GM19193 (cell line): ENCODE data around the gene SUSD1.

Experiments
- POLR2A ChIP-seq: IDR thresholded peaks from 4 replicates; pipeline ENCODE4 v1.6.1; 2011; ENCODE audit not compliant: insufficient read depth, insufficient read length; ENCODE audit errors: extremely low read depth

Gene SUSD1

DNA sequence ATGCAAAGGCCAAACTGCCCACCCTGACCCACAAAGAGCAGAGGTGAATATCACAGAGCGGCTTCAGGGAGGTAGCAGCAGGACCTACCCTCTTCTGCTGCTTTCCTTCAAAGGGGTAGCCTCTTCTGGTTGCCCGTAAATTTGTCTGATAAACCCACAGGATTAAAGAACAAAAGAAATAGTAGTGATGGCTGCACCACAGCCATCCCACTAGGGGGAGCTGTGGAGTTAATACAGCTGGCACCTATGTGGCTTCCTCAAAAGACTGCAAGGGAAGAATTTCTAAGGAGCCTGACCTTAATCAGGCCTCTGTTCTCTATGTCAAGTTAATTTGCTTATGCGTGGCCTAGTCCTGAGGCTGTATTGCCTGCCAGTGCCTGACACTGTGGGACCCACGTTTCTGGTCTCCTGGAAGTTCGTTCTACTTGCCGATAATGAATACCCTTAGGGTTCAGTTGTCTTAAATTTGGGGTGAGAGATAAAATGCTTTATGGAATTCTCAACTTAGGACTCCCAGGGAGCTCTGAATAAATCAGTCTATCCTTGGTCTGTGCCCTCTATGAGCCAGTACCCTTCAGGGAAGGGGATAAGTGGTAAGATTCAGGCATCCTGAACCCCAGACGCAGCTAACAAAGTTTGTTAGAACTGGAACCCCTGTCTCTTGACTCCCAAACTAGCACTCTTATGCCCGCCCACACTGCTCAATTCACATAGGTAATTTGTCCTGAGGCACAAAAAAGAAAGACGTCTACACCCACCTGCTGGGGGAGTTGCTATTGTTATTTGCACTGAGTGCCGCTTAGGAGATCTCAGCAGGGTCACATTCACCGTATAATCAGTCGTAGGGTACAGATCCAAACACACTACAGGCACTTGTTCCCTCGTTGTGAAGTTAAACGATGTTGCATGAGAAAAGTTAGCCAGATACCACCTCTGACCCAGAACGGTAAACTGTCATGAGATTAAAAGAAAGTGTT is 77.1 kb downstream of the SUSD1 start:
- TF ChIP-seq POLR2A: no peak

DNA sequence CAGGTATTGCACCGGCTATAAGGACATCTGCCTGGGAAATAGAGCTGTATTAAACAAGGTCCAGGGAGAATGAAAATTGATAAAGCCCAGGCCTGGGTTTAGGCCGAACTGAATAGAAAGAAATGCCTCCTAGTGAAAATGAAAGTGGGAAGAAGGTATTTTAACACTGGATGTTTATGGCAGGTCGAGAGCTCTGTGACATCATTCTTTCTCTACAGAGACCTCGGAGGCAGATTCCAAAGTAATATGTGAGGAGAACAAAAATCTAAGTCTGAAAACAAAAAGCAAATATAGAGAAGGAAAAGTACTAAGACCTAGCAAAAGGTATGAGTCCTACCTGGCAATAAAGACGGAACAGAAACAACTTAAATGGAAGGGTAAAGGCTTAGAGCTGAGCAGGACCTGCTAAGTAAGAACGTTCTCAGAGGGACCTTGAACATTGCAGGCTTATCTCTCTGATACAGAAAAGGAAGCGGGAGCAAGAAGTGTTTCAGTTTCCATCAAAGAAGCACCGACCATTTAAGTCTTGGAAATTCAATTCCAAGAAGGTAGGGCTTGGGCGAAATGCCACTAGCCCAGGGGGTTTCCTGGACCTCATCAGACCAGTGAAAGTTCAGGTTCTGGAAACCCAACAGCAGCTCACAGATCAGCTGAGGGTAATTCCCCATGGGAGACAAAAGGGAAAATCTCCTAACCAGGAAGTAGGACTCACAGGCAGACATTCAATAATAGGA is 80.0 kb downstream of the SUSD1 start:
- no peak for TF ChIP-seq POLR2A

DNA sequence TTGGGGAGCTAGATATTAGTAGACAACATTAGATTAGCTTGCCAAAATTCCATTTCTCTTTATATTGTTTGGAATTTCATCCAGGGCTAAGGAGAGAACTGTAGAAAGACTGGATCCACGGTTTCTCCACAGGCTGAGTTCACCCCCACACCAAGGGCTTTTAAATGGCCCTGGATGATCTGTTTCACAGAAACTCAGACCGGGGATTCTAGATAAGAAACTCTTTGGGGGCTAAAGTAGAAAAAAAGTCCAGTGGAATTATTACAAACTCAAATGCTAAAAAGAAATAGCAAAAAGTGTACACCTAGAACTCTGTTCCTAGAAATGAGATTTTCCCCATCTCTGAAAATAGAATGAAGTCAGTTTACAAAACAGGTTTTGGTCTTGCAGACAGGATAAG is 80.9 kb downstream of the SUSD1 start:
- no peak for TF ChIP-seq POLR2A

DNA sequence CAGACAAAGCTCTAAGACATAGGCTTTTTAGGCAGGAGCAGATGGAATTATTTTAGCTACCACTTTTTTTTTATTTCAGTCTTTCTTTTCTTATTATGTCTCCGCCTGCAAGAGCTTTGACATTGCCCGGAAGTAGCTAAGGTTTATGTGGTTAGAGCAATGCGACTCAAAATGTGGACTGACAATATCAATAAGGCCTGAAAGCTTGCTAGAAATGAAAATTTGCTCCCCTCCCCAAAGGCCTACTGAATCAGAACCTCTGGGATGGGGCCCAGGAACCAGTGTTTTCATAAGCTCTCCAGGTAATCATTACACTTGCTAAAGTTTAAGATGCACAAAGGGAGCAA is 81.3 kb downstream of the SUSD1 start:
- no peak for TF ChIP-seq POLR2A

DNA sequence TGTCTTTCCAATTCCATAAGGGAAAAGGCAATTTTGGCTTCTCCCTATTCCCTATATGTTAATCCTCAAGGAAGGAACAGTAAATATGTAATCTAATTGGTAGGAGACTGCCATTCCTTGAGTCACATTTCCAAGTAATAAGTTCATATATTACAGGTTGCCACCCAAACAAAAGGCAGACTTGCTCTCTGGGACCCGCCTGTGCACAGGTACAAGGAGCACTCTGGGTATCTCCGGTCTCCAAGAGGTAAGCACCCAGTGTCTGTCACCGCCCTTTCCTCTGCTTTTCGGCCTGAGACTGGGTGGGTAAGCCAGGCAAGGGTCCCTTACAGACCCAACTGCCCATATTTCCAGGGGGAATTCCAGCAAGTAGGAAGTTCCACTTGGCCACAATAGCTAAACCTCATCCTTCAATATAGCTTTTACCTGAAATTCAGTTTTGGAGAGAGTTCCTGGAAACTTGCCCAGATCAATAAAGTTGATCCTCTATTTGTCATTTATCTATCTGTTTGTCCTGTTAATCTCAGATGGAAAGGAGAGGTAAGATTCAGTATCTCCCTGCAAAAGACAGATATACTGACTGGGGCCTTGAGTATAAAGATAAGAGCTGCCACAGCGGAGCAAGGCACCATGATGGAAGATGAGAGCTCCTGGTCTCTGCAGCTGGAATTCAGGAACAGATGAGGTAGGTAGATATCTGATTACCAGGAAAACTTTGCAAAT is 81.8 kb downstream of the SUSD1 start:
- TF ChIP-seq POLR2A: no peak

DNA sequence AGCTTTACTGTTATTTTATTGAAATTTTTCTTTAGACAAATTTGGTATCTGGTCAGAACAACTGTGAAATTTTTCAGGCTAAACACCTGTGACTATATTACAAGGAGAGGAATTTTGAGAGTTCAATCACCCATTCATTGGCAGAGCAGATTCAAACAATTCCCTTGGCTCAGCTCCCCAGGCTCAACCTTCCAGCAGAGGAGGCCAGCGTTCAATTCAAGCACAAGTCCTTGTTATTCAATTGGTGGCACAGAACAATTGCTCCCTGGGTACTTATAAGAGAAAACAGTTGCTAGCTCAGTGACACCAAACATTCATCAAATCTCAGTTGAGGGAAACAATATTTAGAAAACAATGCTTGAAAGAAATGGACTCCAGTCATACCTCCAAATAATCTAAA is 83.3 kb downstream of the SUSD1 start:
- TF ChIP-seq POLR2A: no peak

DNA sequence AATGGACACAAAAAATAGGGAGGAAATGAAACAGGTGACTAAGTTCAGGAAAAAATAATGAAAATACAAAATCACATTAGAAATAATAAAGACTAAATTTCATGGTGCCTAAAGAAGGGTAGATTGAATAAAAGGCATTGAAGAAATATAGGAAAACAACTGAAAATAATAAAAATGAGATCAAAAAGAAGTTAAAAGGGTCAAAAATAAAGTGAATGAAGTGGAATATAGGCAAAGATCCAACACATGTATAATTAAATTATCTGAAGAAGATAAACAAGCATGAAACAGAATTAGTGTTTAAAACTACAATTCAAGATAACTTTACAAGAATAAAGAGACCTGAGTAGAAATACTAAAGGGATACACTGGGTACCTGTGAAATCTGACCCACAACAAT is 87.6 kb downstream of the SUSD1 start:
- no peak for TF ChIP-seq POLR2A

DNA sequence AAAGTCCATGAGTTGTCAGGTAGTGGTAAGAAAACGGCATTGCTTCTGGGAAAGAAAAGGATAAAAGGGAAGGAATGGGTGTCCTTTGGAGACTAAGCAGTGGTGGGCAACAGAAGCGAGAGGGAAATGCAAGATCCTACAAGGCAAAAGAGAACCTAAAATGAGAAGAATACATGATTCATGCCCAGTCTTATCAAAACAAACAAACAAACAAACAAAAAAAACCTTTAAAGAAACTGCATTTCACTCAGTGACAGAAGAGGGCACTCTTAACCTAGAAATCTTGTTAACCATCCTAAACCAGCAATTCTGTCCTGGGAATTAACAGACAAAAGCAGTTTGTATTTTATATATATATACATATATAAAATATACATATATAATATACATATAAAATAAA is 88.5 kb downstream of the SUSD1 start:
- TF ChIP-seq POLR2A: no peak

DNA sequence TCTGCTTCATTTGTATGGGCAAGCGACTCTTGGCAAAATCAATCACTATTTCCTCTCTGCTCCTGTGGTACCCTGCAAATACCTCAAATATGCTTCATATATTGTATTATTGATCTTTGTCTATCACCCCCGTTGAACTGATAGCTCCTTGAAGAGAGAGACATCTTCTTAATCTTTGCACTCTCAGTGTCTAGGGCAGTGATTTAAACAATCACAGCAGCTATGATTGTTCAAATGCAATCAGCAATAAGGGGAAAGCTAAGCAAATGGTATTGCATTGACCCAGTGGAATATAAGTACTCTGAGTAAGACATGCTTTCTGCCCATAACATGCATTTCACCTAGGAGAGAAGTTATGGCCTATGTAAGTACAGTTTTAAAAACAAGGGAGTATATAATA is 90.2 kb downstream of the SUSD1 start:
- TF ChIP-seq POLR2A: no peak

DNA sequence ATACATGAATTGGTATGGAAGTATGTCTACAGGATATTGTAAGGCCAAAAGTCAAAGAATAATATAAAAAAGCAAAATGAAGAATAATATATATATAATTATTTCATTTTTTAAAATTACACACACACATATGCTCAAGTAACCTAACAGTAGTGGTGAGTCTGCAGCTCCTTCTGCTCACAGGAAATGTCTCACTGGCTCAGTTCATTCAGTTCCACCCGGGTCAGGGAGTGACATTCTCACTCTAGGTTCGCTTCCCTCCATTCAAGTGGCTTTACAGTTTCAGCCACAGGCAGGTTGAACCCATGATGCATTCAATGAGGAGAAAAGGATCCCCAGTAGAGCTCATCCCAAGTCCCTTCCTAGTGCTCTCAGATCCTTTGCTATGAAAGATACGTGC is 90.8 kb downstream of the SUSD1 start:
- no peak for TF ChIP-seq POLR2A

DNA sequence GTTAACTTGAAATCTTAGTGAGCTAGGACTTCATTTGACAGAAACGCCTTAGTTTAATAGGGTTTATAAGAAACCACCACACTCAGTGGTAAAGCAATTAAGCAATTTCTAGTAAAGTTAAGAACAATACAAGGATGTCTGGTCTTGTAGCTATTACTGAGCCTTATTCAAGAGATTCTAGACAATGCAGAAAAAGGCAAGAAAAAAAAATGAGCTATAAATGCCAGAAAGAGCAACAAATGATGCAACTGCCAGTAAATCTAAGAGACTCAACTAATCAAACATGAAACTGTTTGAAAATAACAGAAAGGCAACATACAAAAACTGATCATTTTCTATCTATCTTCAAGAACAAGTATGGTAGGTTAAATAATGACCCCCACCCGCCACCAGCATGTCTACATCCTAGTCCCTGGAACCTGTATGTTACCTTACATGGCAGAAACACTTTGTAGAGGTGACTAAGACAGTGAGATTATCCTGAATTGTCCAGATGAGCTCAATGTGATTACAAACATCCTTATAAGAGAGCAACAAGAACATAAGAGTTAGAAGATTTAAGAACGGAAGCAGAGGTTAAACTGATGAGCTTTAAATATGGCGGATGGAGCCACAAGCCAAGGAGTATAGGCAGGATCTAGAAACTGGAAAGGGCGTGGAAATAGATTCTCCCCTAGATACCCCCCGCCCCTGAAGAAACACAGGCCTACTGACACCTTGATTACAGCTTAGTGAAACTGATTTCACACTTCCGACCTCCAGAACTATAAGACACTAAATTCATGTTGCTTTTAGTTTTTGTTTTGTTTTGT is 93.0 kb downstream of the SUSD1 start:
- TF ChIP-seq POLR2A: no peak

DNA sequence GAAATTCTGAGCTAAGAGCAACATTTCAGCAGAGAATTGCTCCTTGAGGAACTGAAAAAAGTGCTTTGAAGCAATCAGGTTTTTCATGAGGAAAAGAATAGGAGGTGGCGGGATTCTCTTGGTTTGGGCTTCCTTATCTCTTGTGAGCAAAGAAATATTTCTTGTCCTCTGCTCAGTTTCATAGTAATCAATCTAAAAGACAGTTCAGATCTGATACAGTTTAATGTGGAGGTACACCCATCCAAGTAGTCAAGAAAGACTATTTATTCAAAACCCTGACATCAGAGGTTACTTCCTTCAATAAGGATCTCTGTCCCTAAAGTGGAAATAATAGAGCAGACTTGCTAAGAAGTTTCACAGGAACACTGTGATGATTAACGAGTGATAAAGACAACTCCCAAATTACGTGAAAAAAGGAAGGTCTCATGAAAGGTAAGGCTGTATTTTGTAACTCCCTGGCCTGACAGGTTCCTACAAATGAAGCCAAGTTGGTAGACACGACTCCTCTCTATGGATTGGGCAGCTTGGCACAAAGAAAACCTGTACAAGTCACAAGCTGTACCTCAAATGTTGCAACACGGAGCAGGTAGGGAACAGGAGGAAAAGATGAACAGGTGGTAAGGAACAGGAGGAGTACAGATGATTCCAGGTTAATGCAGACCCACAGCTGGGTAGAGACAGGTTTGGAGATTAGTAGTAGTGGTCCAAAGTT is 94.1 kb downstream of the SUSD1 start:
- TF ChIP-seq POLR2A: no peak

DNA sequence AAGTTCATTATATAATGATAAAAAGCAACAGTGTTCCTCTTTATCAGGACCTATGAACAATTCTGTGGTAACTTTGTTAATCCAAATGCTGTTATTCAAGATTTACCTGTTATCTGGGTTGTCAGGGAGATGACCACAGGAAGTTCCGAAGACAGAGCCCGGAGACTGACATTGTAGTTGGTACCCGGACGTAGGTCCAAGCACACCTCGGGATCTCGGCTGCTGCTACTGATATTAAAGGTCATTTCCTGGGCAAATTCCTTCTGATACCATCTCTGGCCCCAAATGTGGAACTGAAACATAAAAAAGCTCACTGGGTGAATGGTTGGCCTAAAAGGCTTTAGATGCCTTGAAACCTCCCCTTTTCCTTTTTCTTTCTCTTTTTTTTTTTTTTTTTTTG is 96.7 kb downstream of the SUSD1 start:
- no peak for TF ChIP-seq POLR2A

DNA sequence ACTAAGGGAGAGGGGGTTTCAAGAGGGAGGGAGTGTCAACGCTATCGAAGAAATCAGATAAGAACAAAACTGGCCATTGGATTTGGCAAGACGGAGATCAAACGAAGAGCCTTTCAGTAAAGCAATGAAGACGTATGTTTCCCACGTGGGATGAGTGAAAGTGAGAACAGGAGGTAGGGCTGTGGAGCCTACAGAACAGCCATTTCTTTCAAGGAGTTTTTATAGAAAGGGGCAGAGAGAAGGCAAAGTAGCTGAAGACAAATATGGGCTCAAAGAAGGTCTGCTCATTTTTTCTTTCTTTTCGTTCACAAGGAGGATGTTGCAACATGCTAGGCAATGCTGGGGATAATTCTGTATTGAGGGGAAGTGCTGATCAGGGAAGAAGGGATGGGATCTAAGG is 98.3 kb downstream of the SUSD1 start:
- no peak for TF ChIP-seq POLR2A
